Esophagus (tissue), 2 donors: ENCODE data around the gene MACF1. TPM values are rescaled to one million over a fixed set of nuclear protein-coding genes. Genes with fewer than 3 reads are reported as not detected.
A peak's percentile ranks its signal among the peaks of the same experiment; 100 is the strongest.
"Not testable (repeated sequence)": the region's sequence is repeated elsewhere in the genome, so short reads cannot be mapped to it uniquely, and the experiment has no call there.

Source experiments
- H3K27ac ChIP-seq, 2 donors: one replicate each; pipeline ENCODE4 v1.5.1; 2013; ENCODE audit warnings: low read depth in 2 of 2, mild to moderate bottlenecking in 2 of 2, inconsistent platforms in 1 of 2, low read length in 1 of 2, moderate library complexity in 1 of 2
- H3K27me3 ChIP-seq, 2 donors: one replicate each; pipeline ENCODE4 v1.6.1; 2013; ENCODE audit warnings: low read length in 2 of 2, control low read depth in 1 of 2, mild to moderate bottlenecking in 1 of 2; ENCODE audit not compliant: insufficient read depth in 2 of 2, control insufficient read depth in 1 of 2
- H3K36me3 ChIP-seq, 2 donors: one replicate each; pipeline ENCODE4 v1.6.1; 2013; ENCODE audit warnings: low read length in 1 of 2; ENCODE audit not compliant: control insufficient read depth in 2 of 2, insufficient read depth in 2 of 2
- H3K4me1 ChIP-seq, 2 donors: one replicate each; pipeline ENCODE4 v1.6.1; 2013; ENCODE audit warnings: low read length in 1 of 2; ENCODE audit not compliant: control insufficient read depth in 2 of 2, insufficient read depth in 2 of 2
- H3K4me3 ChIP-seq, 2 donors: one replicate each; pipeline ENCODE4 v1.5.1; 2013; ENCODE audit warnings: low read length in 2 of 2, mild to moderate bottlenecking in 2 of 2, low read depth in 1 of 2, moderate library complexity in 1 of 2
- H3K9me3 ChIP-seq, 2 donors: one replicate each; pipeline ENCODE4 v1.6.1; 2013; ENCODE audit warnings: mild to moderate bottlenecking in 2 of 2, low read depth in 1 of 2, low read length in 1 of 2, moderate library complexity in 1 of 2; ENCODE audit not compliant: control insufficient read depth in 2 of 2, insufficient read depth in 1 of 2
- WGBS, 2 donors: extraction: QIAGEN DNeasy Blood & Tissue Kit; methylation state at CpG; one replicate each; pipeline ENCODE4 v1.1.7; 2013; 5-methylcytosine and 5-hydroxymethylcytosine counted together
- polyA plus RNA-seq, 2 donors: library from polyadenylated mRNA; stranded (reverse); fragments of 200-250 nt; gene quantifications; one replicate each; pipeline ENCODE4 v1.2.3, GENCODE V29; 2013
- donor health status: healthy with polysubstance abuse.
- donor health status: Bipolar disorder and iron deficiency.

MACF1 gene
- polyA plus RNA-seq, 2 donors: 35.2 to 40.1 TPM

GRCh38 chr1:39491146-39491921, 286.8 kb downstream of the MACF1 start, which contains the start of gene BMP8A:
Gene BMP8A (plus strand): TSS chr1:39491636. CDS start chr1:39491992, 356 bp downstream.
- H3K27me3 ChIP-seq: peaks cover 0 to 4% of the 10 kb centered on the region in 2 donors
- H3K4me1 ChIP-seq: peaks cover 0 to 6% of the 10 kb centered on the region in 2 donors
- H3K36me3 ChIP-seq: no peaks in the 10 kb centered on the region
- no peaks in the 10 kb centered on the region for H3K9me3 ChIP-seq
- peak within 1 kb of the TSS; percentile 51 for H3K4me3 ChIP-seq
- no peak within 1 kb of the TSS for H3K27ac ChIP-seq
- WGBS, 2 donors: 1 to 3% methylated on average over 87 to 112 of the region's 112 CpGs

GRCh38 chr1:39492118-39493042, 287.9 kb downstream of the MACF1 start:
- not testable (repeated sequence) for H3K9me3 ChIP-seq, H3K4me1 ChIP-seq, H3K27me3 ChIP-seq, H3K36me3 ChIP-seq, H3K27ac ChIP-seq
- 17 to 20% methylated on average over 64 to 67 of the region's 67 CpGs for WGBS, 2 donors
- H3K4me3 ChIP-seq: peak overlapping the region in 1 of 2 donors; percentile 51

- not testable (repeated sequence) for H3K4me1 ChIP-seq, H3K36me3 ChIP-seq, H3K4me3 ChIP-seq, H3K27ac ChIP-seq, H3K27me3 ChIP-seq, H3K9me3 ChIP-seq
- 91 to 93% methylated on average over 13 of the region's 13 CpGs for WGBS, 2 donors
Measured at GRCh38 chr1:39493043-39493810, 288.7 kb downstream of the MACF1 start.

- H3K4me1 ChIP-seq: peaks cover 0 to 6% of the 10 kb centered on the region in 2 donors
- H3K27me3 ChIP-seq: peaks cover 0 to 6% of the 10 kb centered on the region in 2 donors
- H3K9me3 ChIP-seq: no peaks in the 10 kb centered on the region
- no peak overlapping the region for H3K27ac ChIP-seq
- no peaks in the 10 kb centered on the region for H3K36me3 ChIP-seq
- WGBS, 2 donors: 88 to 89% methylated on average over 12 to 14 of the region's 14 CpGs
- no peak overlapping the region for H3K4me3 ChIP-seq
Measured at GRCh38 chr1:39494671-39495410, 290.3 kb downstream of the MACF1 start.

GRCh38 chr1:39496520-39496919, 292.0 kb downstream of the MACF1 start:
- not testable (repeated sequence) for H3K27ac ChIP-seq, H3K4me3 ChIP-seq, H3K4me1 ChIP-seq, H3K36me3 ChIP-seq, H3K9me3 ChIP-seq, H3K27me3 ChIP-seq
- WGBS, 2 donors: 85 to 89% methylated on average over 5 of the region's 5 CpGs

GRCh38 chr1:39497585-39497984, 293.1 kb downstream of the MACF1 start:
- WGBS, 2 donors: 79 to 84% methylated on average over 5 of the region's 5 CpGs
- H3K27ac ChIP-seq: no peak overlapping the region
- no peaks in the 10 kb centered on the region for H3K9me3 ChIP-seq
- H3K36me3 ChIP-seq: no peaks in the 10 kb centered on the region
- peaks cover 0 to 3% of the 10 kb centered on the region in 2 donors for H3K4me1 ChIP-seq
- H3K27me3 ChIP-seq: peaks cover 0 to 6% of the 10 kb centered on the region in 2 donors
- no peak overlapping the region for H3K4me3 ChIP-seq

GRCh38 chr1:39498096-39498710, 293.7 kb downstream of the MACF1 start:
- 76 to 78% methylated on average over 8 to 9 of the region's 9 CpGs for WGBS, 2 donors
- not testable (repeated sequence) for H3K4me3 ChIP-seq, H3K27ac ChIP-seq

GRCh38 chr1:39498821-39499220, 294.3 kb downstream of the MACF1 start:
- not testable (repeated sequence) for H3K36me3 ChIP-seq, H3K9me3 ChIP-seq, H3K4me3 ChIP-seq, H3K27me3 ChIP-seq, H3K27ac ChIP-seq, H3K4me1 ChIP-seq
- WGBS, 2 donors: 91 to 95% methylated on average over 9 to 12 of the region's 15 CpGs

More at GRCh38 chr1:39498096-39498710, 293.7 kb downstream of the MACF1 start:
- not testable (repeated sequence) for H3K36me3 ChIP-seq, H3K27me3 ChIP-seq, H3K4me1 ChIP-seq, H3K9me3 ChIP-seq
